Naive thymus-derived CD4-positive, alpha-beta T cell (primary cell): Measurements from ENCODE around the gene HOMER2. TPM values are rescaled to one million over a fixed set of nuclear protein-coding genes. Genes with fewer than 3 reads are reported as not detected.

Experiments used
- ATAC-seq: fragments of 150-1000 bp; cut with Tn5 transposase; 2 replicates; pipeline ENCODE4 v1.10.0; 2021; ENCODE audit warnings: mild to moderate bottlenecking, moderate library complexity
- CTCF ChIA-PET: fragments of 350-600 bp; sonication (Branson Sonifier 250); formaldehyde crosslinking; loops from one replicate; lab custom pipeline; 2021; ENCODE audit warnings: antibody characterized with exemption; lab: Charles Lee
- POLR2A ChIA-PET: fragments of 350-600 bp; sonication (Branson Sonifier 250); formaldehyde crosslinking; loops from one replicate; lab custom pipeline; 2021; ENCODE audit warnings: antibody characterized with exemption, inconsistent platforms; lab: Charles Lee
- DNase-seq, 9 donors: peaks; one replicate each; pipeline versions ENCODE4 v3.0.0 to v3.0.0-alpha.2; 2020 to 2022; ENCODE audit warnings: mixed read lengths in 1 of 9
- H3K27ac ChIP-seq: one replicate; pipeline ENCODE4 v1.7.0; 2013; ENCODE audit warnings: mild to moderate bottlenecking, low read depth, low read length, moderate library complexity
- H3K27me3 ChIP-seq, 2 donors: one replicate each; pipeline ENCODE4 v1.7.0; 2013; ENCODE audit warnings: low read length in 2 of 2, mild to moderate bottlenecking in 2 of 2, moderate library complexity in 2 of 2; ENCODE audit not compliant: control insufficient read depth in 2 of 2, insufficient read depth in 2 of 2
- H3K36me3 ChIP-seq, 3 experiments: 1 replicate in 2 of 3; 2 replicates in 1 of 3; pipeline ENCODE4 v1.7.0; 2013; ENCODE audit warnings: low read length in 3 of 3, mild to moderate bottlenecking in 3 of 3, moderate library complexity in 1 of 3; ENCODE audit not compliant: insufficient read depth in 3 of 3, control insufficient read depth in 2 of 3
- H3K4me1 ChIP-seq, 2 donors: one replicate each; pipeline ENCODE4 v1.7.0; 2013; ENCODE audit warnings: low read length in 2 of 2, mild to moderate bottlenecking in 2 of 2, moderate library complexity in 1 of 2; ENCODE audit not compliant: control insufficient read depth in 2 of 2, insufficient read depth in 2 of 2
- H3K4me3 ChIP-seq: 2 replicates; pipeline ENCODE4 v1.7.0; 2013; ENCODE audit warnings: mild to moderate bottlenecking, low read length
- H3K9me3 ChIP-seq, 3 experiments: 1 replicate in 2 of 3; 2 replicates in 1 of 3; pipeline ENCODE4 v1.7.0; 2013; ENCODE audit warnings: low read length in 3 of 3; ENCODE audit not compliant: control insufficient read depth in 2 of 3
- H3K27ac Mint-ChIP-seq, 9 donors: one replicate each; pipeline ENCODE4 v1.8.0; 2020 to 2022; ENCODE audit warnings: mixed read lengths in 9 of 9, mild to moderate bottlenecking in 8 of 9, moderate library complexity in 5 of 9, inconsistent platforms in 2 of 9
- H3K27me3 Mint-ChIP-seq, 5 donors: one replicate each; pipeline ENCODE4 v1.8.0; 2021 to 2022; ENCODE audit warnings: mixed read lengths in 5 of 5, mild to moderate bottlenecking in 1 of 5
- H3K36me3 Mint-ChIP-seq, 5 donors: one replicate each; pipeline ENCODE4 v1.8.0; 2020 to 2022; ENCODE audit warnings: mixed read lengths in 5 of 5, mild to moderate bottlenecking in 3 of 5, inconsistent platforms in 1 of 5
- H3K4me1 Mint-ChIP-seq, 7 donors: one replicate each; pipeline ENCODE4 v1.8.0; 2020 to 2022; ENCODE audit warnings: mixed read lengths in 7 of 7, mild to moderate bottlenecking in 3 of 7, inconsistent platforms in 1 of 7
- H3K4me3 Mint-ChIP-seq, 10 donors: one replicate each; pipeline ENCODE4 v1.8.0; 2020 to 2022; ENCODE audit warnings: mild to moderate bottlenecking in 10 of 10, mixed read lengths in 10 of 10, moderate library complexity in 6 of 10, inconsistent platforms in 2 of 10
- H3K9me3 Mint-ChIP-seq, 11 donors: one replicate each; pipeline ENCODE4 v1.8.0; 2020 to 2022; ENCODE audit warnings: mixed read lengths in 11 of 11, mild to moderate bottlenecking in 4 of 11, inconsistent platforms in 1 of 11, moderate library complexity in 1 of 11
- intact Hi-C, 2 donors: fragments of 100-400 bp; cut with micrococcal nuclease; formaldehyde crosslinking; loops; one replicate each; pipeline ENCODE4 v1.15.1; 2023
- polyA plus RNA-seq, 2 donors: library from polyadenylated mRNA; unstranded; fragments of 300-500 nt; fragmentation: Illumina TruSeq; gene quantifications; one replicate each; pipeline ENCODE4 v1.2.3, GENCODE V29; 2021
- total RNA-seq, 6 experiments: library from RNA in 5 of 6; stranded (reverse) in 5 of 6; gene quantifications; 1 replicate in 5 of 6; 2 replicates in 1 of 6; pipeline ENCODE4 v1.2.3 and lab custom pipeline; 2021 to 2026

HOMER2 gene
- total and polyA plus RNA-seq, 7 experiments from 2014 or later, result 3.8 to 29.1 (median 4.8) TPM

- ATAC-seq, result no peak
Observed at GRCh38 chr15:82890338-82890994, 62.1 kb downstream of the HOMER2 start.

GRCh38 chr15:82882273-82882928 is 70.1 kb downstream of the HOMER2 start:
- no peaks in the 10 kb centered on the region for H3K9me3 Mint-ChIP-seq
- CTCF ChIA-PET, result no interaction called here
- ATAC-seq (no peak), DNase-seq (no peak)
- H3K27ac Mint-ChIP-seq, result no peak overlapping the region
- H3K27me3 Mint-ChIP-seq, result peaks cover 0 to 5% (median 0%) of the 10 kb centered on the region in 5 donors
- POLR2A ChIA-PET, result no interaction called here
- H3K4me3 ChIP-seq, result no peak overlapping the region
- H3K36me3 Mint-ChIP-seq, result peaks cover 0 to 5% (median 0%) of the 10 kb centered on the region in 5 donors
- no peak overlapping the region for H3K27ac ChIP-seq
- H3K36me3 ChIP-seq, result no peaks in the 10 kb centered on the region
- H3K4me1 ChIP-seq, result no peaks in the 10 kb centered on the region
- no peak overlapping the region for H3K4me3 Mint-ChIP-seq
- H3K4me1 Mint-ChIP-seq, result no peaks in the 10 kb centered on the region
- H3K27me3 ChIP-seq, result no peaks in the 10 kb centered on the region
- intact Hi-C loops, result no loop called here
- no peaks in the 10 kb centered on the region for H3K9me3 ChIP-seq

More at GRCh38 chr15:82890338-82890994, 62.1 kb downstream of the HOMER2 start:
- Histone ChIP-seq H3K4me3 (no peak overlapping the region), H3K27me3 (no peaks in the 10 kb centered on the region), H3K36me3 (no peaks in the 10 kb centered on the region), H3K4me1 (no peaks in the 10 kb centered on the region), H3K27ac (no peak overlapping the region), H3K9me3 (no peaks in the 10 kb centered on the region)
- H3K36me3 Mint-ChIP-seq, result peaks cover 0 to 8% (median 0%) of the 10 kb centered on the region in 5 donors
- H3K9me3 Mint-ChIP-seq, result no peaks in the 10 kb centered on the region
- no peaks in the 10 kb centered on the region for H3K4me1 Mint-ChIP-seq
- CTCF ChIA-PET, result no interaction called here
- intact Hi-C loops, result no loop called here
- H3K27me3 Mint-ChIP-seq, result peaks cover 0 to 6% (median 0%) of the 10 kb centered on the region in 5 donors
- no peak overlapping the region for H3K27ac Mint-ChIP-seq
- POLR2A ChIA-PET, result no interaction called here
- DNase-seq, result no peak
- H3K4me3 Mint-ChIP-seq, result no peak overlapping the region

- H3K36me3 Mint-ChIP-seq, result peaks cover 0 to 5% (median 0%) of the 10 kb centered on the region in 5 donors
- H3K27ac ChIP-seq, result no peak overlapping the region
- H3K4me1 ChIP-seq, result no peaks in the 10 kb centered on the region
- H3K9me3 Mint-ChIP-seq, result no peaks in the 10 kb centered on the region
- H3K4me1 Mint-ChIP-seq, result no peaks in the 10 kb centered on the region
- ChIA-PET CTCF (no interaction called here), POLR2A (no interaction called here)
- H3K4me3 Mint-ChIP-seq, result no peak overlapping the region
- intact Hi-C loops, result no loop called here
- H3K4me3 ChIP-seq, result no peak overlapping the region
- no peak for ATAC-seq
- no peaks in the 10 kb centered on the region for H3K9me3 ChIP-seq
- no peaks in the 10 kb centered on the region for H3K27me3 ChIP-seq
- H3K27me3 Mint-ChIP-seq, result peaks cover 0 to 5% (median 0%) of the 10 kb centered on the region in 5 donors
- H3K36me3 ChIP-seq, result no peaks in the 10 kb centered on the region
- no peak for DNase-seq
- H3K27ac Mint-ChIP-seq, result no peak overlapping the region
Observed at GRCh38 chr15:82881747-82882146, 70.8 kb downstream of the HOMER2 start.

GRCh38 chr15:82880704-82881103 is 71.8 kb downstream of the HOMER2 start:
- H3K9me3 Mint-ChIP-seq, result no peaks in the 10 kb centered on the region
- Histone ChIP-seq H3K27ac (no peak overlapping the region), H3K4me3 (no peak overlapping the region), H3K4me1 (no peaks in the 10 kb centered on the region), H3K36me3 (no peaks in the 10 kb centered on the region), H3K27me3 (no peaks in the 10 kb centered on the region), H3K9me3 (no peaks in the 10 kb centered on the region)
- H3K36me3 Mint-ChIP-seq, result peaks cover 0 to 5% (median 0%) of the 10 kb centered on the region in 5 donors
- no peak overlapping the region for H3K4me3 Mint-ChIP-seq
- H3K4me1 Mint-ChIP-seq, result no peaks in the 10 kb centered on the region
- intact Hi-C loops, result no loop called here
- ATAC-seq (no peak), DNase-seq (no peak)
- ChIA-PET POLR2A (no interaction called here), CTCF (no interaction called here)
- peaks cover 0 to 5% (median 0%) of the 10 kb centered on the region in 5 donors for H3K27me3 Mint-ChIP-seq
- no peak overlapping the region for H3K27ac Mint-ChIP-seq

GRCh38 chr15:82878325-82878724 is 74.2 kb downstream of the HOMER2 start:
- ChIA-PET CTCF (no interaction called here), POLR2A (no interaction called here)
- no peak overlapping the region for H3K27ac Mint-ChIP-seq
- Histone ChIP-seq H3K27ac (no peak overlapping the region), H3K9me3 (no peaks in the 10 kb centered on the region), H3K36me3 (no peaks in the 10 kb centered on the region), H3K4me1 (no peaks in the 10 kb centered on the region), H3K27me3 (no peaks in the 10 kb centered on the region), H3K4me3 (no peak overlapping the region)
- intact Hi-C loops, result no loop called here
- no peak for ATAC-seq
- H3K36me3 Mint-ChIP-seq, result peaks cover 0 to 10% (median 4%) of the 10 kb centered on the region in 5 donors
- no peak for DNase-seq
- H3K4me1 Mint-ChIP-seq, result no peaks in the 10 kb centered on the region
- peaks cover 0 to 5% (median 0%) of the 10 kb centered on the region in 5 donors for H3K27me3 Mint-ChIP-seq
- H3K9me3 Mint-ChIP-seq, result no peaks in the 10 kb centered on the region
- no peak overlapping the region for H3K4me3 Mint-ChIP-seq

GRCh38 chr15:82877825-82878224 is 74.7 kb downstream of the HOMER2 start:
- H3K27me3 ChIP-seq, result no peaks in the 10 kb centered on the region
- ChIA-PET CTCF (no interaction called here), POLR2A (no interaction called here)
- no peaks in the 10 kb centered on the region for H3K9me3 Mint-ChIP-seq
- no peaks in the 10 kb centered on the region for H3K4me1 Mint-ChIP-seq
- H3K9me3 ChIP-seq, result no peaks in the 10 kb centered on the region
- H3K4me3 ChIP-seq, result no peak overlapping the region
- peaks cover 0 to 5% (median 0%) of the 10 kb centered on the region in 5 donors for H3K27me3 Mint-ChIP-seq
- no peaks in the 10 kb centered on the region for H3K4me1 ChIP-seq
- no peak for ATAC-seq
- no peak overlapping the region for H3K4me3 Mint-ChIP-seq
- no peaks in the 10 kb centered on the region for H3K36me3 ChIP-seq
- no peak overlapping the region for H3K27ac Mint-ChIP-seq
- intact Hi-C loops, result no loop called here
- peaks cover 0 to 15% (median 5%) of the 10 kb centered on the region in 5 donors for H3K36me3 Mint-ChIP-seq
- DNase-seq, result no peak
- no peak overlapping the region for H3K27ac ChIP-seq
